Measurements from ENCODE around the gene EIPR1.

- TF ChIP-seq MEF2B (IDR thresholded peaks at IDR 0.05; ENCODE audit: partially characterized antibody, poor library complexity, severe bottlenecking), result no peak
- TF ChIP-seq EP300 (IDR thresholded peaks at IDR 0.05; ENCODE audit: borderline replicate concordance in 1 of 2, control insufficient read depth in 1 of 2, low read depth in 2 of 2, low read length in 2 of 2), result no peak
- no peak for TF ChIP-seq CTCF (IDR thresholded peaks at IDR 0.05 in 2 of 3, conservative IDR thresholded peaks at IDR 0.05 in 1 of 3; ENCODE audit: control insufficient read depth in 2 of 3, extremely low read depth in 1 of 3, insufficient read depth in 1 of 3, low read depth in 3 of 3, low read length in 3 of 3)
- no peak for TF ChIP-seq SREBF2 (IDR thresholded peaks at IDR 0.05; ENCODE audit: low read length)
- no peak for TF ChIP-seq YY1 (IDR thresholded peaks at IDR 0.05; ENCODE audit: low read depth, low read length)
- TF ChIP-seq ZNF24 (IDR thresholded peaks at IDR 0.05), result no peak
- TF ChIP-seq HDAC2 (IDR thresholded peaks at IDR 0.05), result no peak
- no peak for TF ChIP-seq CBX5 (IDR thresholded peaks at IDR 0.05; ENCODE audit: low read depth)
- no peak for TF ChIP-seq ESRRA (IDR thresholded peaks at IDR 0.05; ENCODE audit: low read length)
- TF ChIP-seq IKZF1 (conservative IDR thresholded peaks at IDR 0.05), result no peak
- TF ChIP-seq CEBPB (IDR thresholded peaks at IDR 0.05; ENCODE audit: borderline replicate concordance in 1 of 2, low read depth in 2 of 2, low read length in 2 of 2), result no peak
- no peak for TF ChIP-seq SP1 (IDR thresholded peaks at IDR 0.05; ENCODE audit: low read depth, low read length)
- no peak for TF ChIP-seq EGR1 (IDR thresholded peaks at IDR 0.05; ENCODE audit: borderline replicate concordance in 1 of 2, low read depth in 2 of 2, low read length in 2 of 2)
- no peak for TF ChIP-seq ZNF384 (IDR thresholded peaks at IDR 0.05; ENCODE audit: borderline replicate concordance, low read depth, low read length)
Measured at GRCh38 chr2:3293221-3293620, 84.4 kb downstream of the EIPR1 start.
